HEK293 (cell line): ENCODE results near the gene PLK3.

ENCODE experiments used
- MEIS1 ChIP-seq: sonication (generic); formaldehyde crosslinking; IDR thresholded peaks from 2 replicates; pipeline ENCODE4 v1.8.1; 2022; ENCODE audit warnings: missing genetic modification reagents, mild to moderate bottlenecking, borderline replicate concordance
- OSR2 ChIP-seq: fragments of 450-650 bp; formaldehyde crosslinking; IDR thresholded peaks from 2 replicates; pipeline ENCODE4 v1.5.1; 2016; ENCODE audit warnings: missing biosample characterization, missing genetic modification characterization
- REPIN1 ChIP-seq: fragments of 450-650 bp; formaldehyde crosslinking; IDR thresholded peaks from 2 replicates; pipeline ENCODE4 v1.5.1; 2017; ENCODE audit warnings: missing biosample characterization, missing genetic modification characterization, low read depth
- ZFP41 ChIP-seq: fragments of 450-650 bp; formaldehyde crosslinking; IDR thresholded peaks from 2 replicates; pipeline ENCODE4 v1.5.1; 2016; ENCODE audit warnings: missing biosample characterization, missing genetic modification characterization, borderline replicate concordance
- ZNF24 ChIP-seq: fragments of 450-650 bp; formaldehyde crosslinking; IDR thresholded peaks from 2 replicates; pipeline ENCODE4 v1.5.1; 2016; ENCODE audit warnings: missing biosample characterization, missing genetic modification characterization
- ZNF274 ChIP-seq, 2 experiments: fragments of 200-500 bp in 1 of 2; fragments of 450-650 bp in 1 of 2; sonication (Bioruptor generic) in 1 of 2; formaldehyde crosslinking in 1 of 2; IDR thresholded peaks; 2 replicates each; pipeline versions ENCODE4 v1.5.1 to v1.6.1; 2014 to 2016; ENCODE audit warnings: borderline replicate concordance in 1 of 2, inconsistent platforms in 1 of 2, low read length in 1 of 2, missing biosample characterization in 1 of 2, missing genetic modification characterization in 1 of 2
- ZNF292 ChIP-seq: fragments of 450-650 bp; formaldehyde crosslinking; IDR thresholded peaks from 2 replicates; pipeline ENCODE4 v1.5.1; 2016; ENCODE audit warnings: low read depth, missing biosample characterization, missing genetic modification characterization, borderline replicate concordance
- ZNF561 ChIP-seq: fragments of 450-650 bp; IDR thresholded peaks from 2 replicates; pipeline ENCODE4 v1.5.1; 2018; ENCODE audit warnings: missing biosample characterization, missing genetic modification characterization, borderline replicate concordance
- ZNF623 ChIP-seq: fragments of 450-650 bp; formaldehyde crosslinking; IDR thresholded peaks from 2 replicates; pipeline ENCODE4 v1.5.1; 2016; ENCODE audit warnings: missing biosample characterization, missing genetic modification characterization
- ZNF658 ChIP-seq: fragments of 450-650 bp; formaldehyde crosslinking; IDR thresholded peaks from 2 replicates; pipeline ENCODE4; 2016; ENCODE audit warnings: missing biosample characterization, missing genetic modification characterization
- ZNF785 ChIP-seq: fragments of 450-650 bp; formaldehyde crosslinking; IDR thresholded peaks from 2 replicates; pipeline ENCODE4 v1.5.1; 2016; ENCODE audit warnings: missing biosample characterization, missing genetic modification characterization
- TF ChIP-seq, protein P1 (sequence below): fragments of 450-650 bp; formaldehyde crosslinking; IDR thresholded peaks from 2 replicates; pipeline ENCODE4 v1.5.1; 2017; ENCODE audit warnings: missing biosample characterization, missing genetic modification characterization
- TF ChIP-seq, protein P2 (sequence below): fragments of 450-650 bp; formaldehyde crosslinking; IDR thresholded peaks from 2 replicates; pipeline ENCODE4 v1.5.1; 2016; ENCODE audit warnings: missing biosample characterization, missing genetic modification characterization
- TF ChIP-seq, protein P3 (sequence below): fragments of 450-650 bp; formaldehyde crosslinking; IDR thresholded peaks from 2 replicates; pipeline ENCODE4 v1.5.1; 2017; ENCODE audit warnings: missing biosample characterization, missing genetic modification characterization

DNA sequence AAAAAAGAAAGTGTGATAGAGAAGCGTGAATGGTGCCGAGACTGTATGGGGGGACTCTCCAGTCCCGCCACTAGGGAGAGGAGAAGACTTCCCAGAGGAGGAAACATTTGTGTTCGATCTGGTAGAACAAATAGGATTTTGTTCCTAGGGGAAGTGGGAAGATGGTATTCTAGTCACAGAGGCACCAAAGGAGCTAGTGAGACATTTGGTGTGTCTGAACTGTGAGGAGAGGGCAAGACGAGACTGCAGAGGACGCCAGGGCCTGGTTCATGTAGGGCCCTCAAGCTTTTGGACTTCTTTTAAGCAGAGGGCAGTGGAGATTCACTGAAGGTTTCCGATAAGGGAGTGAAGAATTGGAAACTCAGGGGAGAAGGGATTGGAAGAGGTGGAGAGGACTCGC, 11.1 kb downstream of the PLK3 start:
- no peak for TF ChIP-seq MEIS1
- TF ChIP-seq OSR2 (tag by site-specific recombination) = no peak
- TF ChIP-seq ZNF658 = no peak
- TF ChIP-seq REPIN1 (tag by site-specific recombination) = no peak
- TF ChIP-seq ZNF623 (tag by site-specific recombination) = no peak
- TF ChIP-seq ZNF24 (tag by site-specific recombination) = no peak
- no peak for TF ChIP-seq ZNF561
- TF ChIP-seq ZNF274 (IDR thresholded peaks at IDR 0.05; ENCODE audit: low read length) = no peak
- TF ChIP-seq ZNF274 (tag by site-specific recombination; IDR thresholded peaks at IDR 0.05; ENCODE audit: borderline replicate concordance) = no peak
- no peak for TF ChIP-seq ZNF785 (tag by site-specific recombination)
- TF ChIP-seq, protein P1, sequence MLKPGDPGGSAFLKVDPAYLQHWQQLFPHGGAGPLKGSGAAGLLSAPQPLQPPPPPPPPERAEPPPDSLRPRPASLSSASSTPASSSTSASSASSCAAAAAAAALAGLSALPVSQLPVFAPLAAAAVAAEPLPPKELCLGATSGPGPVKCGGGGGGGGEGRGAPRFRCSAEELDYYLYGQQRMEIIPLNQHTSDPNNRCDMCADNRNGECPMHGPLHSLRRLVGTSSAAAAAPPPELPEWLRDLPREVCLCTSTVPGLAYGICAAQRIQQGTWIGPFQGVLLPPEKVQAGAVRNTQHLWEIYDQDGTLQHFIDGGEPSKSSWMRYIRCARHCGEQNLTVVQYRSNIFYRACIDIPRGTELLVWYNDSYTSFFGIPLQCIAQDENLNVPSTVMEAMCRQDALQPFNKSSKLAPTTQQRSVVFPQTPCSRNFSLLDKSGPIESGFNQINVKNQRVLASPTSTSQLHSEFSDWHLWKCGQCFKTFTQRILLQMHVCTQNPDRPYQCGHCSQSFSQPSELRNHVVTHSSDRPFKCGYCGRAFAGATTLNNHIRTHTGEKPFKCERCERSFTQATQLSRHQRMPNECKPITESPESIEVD (tag by site-specific recombination) = no peak
- TF ChIP-seq, protein P2, sequence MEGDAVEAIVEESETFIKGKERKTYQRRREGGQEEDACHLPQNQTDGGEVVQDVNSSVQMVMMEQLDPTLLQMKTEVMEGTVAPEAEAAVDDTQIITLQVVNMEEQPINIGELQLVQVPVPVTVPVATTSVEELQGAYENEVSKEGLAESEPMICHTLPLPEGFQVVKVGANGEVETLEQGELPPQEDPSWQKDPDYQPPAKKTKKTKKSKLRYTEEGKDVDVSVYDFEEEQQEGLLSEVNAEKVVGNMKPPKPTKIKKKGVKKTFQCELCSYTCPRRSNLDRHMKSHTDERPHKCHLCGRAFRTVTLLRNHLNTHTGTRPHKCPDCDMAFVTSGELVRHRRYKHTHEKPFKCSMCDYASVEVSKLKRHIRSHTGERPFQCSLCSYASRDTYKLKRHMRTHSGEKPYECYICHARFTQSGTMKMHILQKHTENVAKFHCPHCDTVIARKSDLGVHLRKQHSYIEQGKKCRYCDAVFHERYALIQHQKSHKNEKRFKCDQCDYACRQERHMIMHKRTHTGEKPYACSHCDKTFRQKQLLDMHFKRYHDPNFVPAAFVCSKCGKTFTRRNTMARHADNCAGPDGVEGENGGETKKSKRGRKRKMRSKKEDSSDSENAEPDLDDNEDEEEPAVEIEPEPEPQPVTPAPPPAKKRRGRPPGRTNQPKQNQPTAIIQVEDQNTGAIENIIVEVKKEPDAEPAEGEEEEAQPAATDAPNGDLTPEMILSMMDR = no peak
- TF ChIP-seq ZFP41 (tag by site-specific recombination) = no peak
- no peak for TF ChIP-seq ZNF292 (tag by site-specific recombination)
- TF ChIP-seq, protein P3, sequence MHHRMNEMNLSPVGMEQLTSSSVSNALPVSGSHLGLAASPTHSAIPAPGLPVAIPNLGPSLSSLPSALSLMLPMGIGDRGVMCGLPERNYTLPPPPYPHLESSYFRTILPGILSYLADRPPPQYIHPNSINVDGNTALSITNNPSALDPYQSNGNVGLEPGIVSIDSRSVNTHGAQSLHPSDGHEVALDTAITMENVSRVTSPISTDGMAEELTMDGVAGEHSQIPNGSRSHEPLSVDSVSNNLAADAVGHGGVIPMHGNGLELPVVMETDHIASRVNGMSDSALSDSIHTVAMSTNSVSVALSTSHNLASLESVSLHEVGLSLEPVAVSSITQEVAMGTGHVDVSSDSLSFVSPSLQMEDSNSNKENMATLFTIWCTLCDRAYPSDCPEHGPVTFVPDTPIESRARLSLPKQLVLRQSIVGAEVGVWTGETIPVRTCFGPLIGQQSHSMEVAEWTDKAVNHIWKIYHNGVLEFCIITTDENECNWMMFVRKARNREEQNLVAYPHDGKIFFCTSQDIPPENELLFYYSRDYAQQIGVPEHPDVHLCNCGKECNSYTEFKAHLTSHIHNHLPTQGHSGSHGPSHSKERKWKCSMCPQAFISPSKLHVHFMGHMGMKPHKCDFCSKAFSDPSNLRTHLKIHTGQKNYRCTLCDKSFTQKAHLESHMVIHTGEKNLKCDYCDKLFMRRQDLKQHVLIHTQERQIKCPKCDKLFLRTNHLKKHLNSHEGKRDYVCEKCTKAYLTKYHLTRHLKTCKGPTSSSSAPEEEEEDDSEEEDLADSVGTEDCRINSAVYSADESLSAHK = no peak
